HepG2 (cell line): ENCODE measurements around the gene FAM222A. TPM values are rescaled to one million over a fixed set of nuclear protein-coding genes. Genes with fewer than 3 reads are reported as not detected.

Source experiments
- GABPA ChIP-seq, 2 experiments: IDR thresholded peaks; 2 replicates each; pipeline ENCODE4 v1.6.1; 2011 to 2016; ENCODE audit warnings: low read depth in 2 of 2, low read length in 1 of 2, missing biosample characterization in 1 of 2, missing genetic modification characterization in 1 of 2
- GATAD1 ChIP-seq: IDR thresholded peaks from 2 replicates; pipeline ENCODE4 v1.6.1; 2016; ENCODE audit warnings: missing genetic modification reagents, missing compliant biosample characterization
- GATAD2A ChIP-seq: IDR thresholded peaks from 2 replicates; pipeline ENCODE4 v1.6.1; 2016
- HNRNPUL1 ChIP-seq: fragments of 200-400 bp; formaldehyde crosslinking; IDR thresholded peaks from 2 replicates; pipeline ENCODE4 v1.6.1; 2017; ENCODE audit warnings: low read depth, mild to moderate bottlenecking, low read length, moderate library complexity
- KLF11 ChIP-seq: IDR thresholded peaks from 2 replicates; pipeline ENCODE4 v1.6.1; 2016; ENCODE audit warnings: missing compliant biosample characterization
- RARA ChIP-seq: IDR thresholded peaks from 2 replicates; pipeline ENCODE4 v1.6.1; 2016; ENCODE audit warnings: missing genetic modification reagents, missing compliant biosample characterization
- RCOR2 ChIP-seq: IDR thresholded peaks from 2 replicates; pipeline ENCODE4 v1.6.1; 2016; ENCODE audit warnings: missing biosample characterization, missing genetic modification reagents
- STAT5B ChIP-seq: sonication (generic); formaldehyde crosslinking; IDR thresholded peaks from 2 replicates; pipeline ENCODE4 v1.4.0; 2020; ENCODE audit warnings: missing genetic modification reagents
- YEATS2 ChIP-seq: sonication (generic); formaldehyde crosslinking; IDR thresholded peaks from 2 replicates; pipeline ENCODE4 v1.4.0; 2020; ENCODE audit warnings: missing genetic modification reagents, borderline replicate concordance
- ZBTB42 ChIP-seq: sonication (generic); formaldehyde crosslinking; IDR thresholded peaks from 2 replicates; pipeline ENCODE4 v1.5.0; 2020; ENCODE audit warnings: mild to moderate bottlenecking, missing genetic modification reagents
- ZEB1 ChIP-seq: IDR thresholded peaks from 2 replicates; pipeline ENCODE4 v1.6.1; 2012; ENCODE audit warnings: mild to moderate bottlenecking, low read depth, inconsistent platforms; ENCODE audit not compliant: insufficient replicate concordance
- ZNF367 ChIP-seq: sonication (generic); formaldehyde crosslinking; IDR thresholded peaks from 2 replicates; pipeline ENCODE4 v1.4.0; 2020; ENCODE audit warnings: missing genetic modification reagents, borderline replicate concordance
- ZNF484 ChIP-seq: sonication (generic); formaldehyde crosslinking; IDR thresholded peaks from 2 replicates; pipeline ENCODE4 v1.5.1; 2020; ENCODE audit warnings: mild to moderate bottlenecking, low read depth, missing genetic modification reagents, borderline replicate concordance
- ZNF629 ChIP-seq: sonication (generic); formaldehyde crosslinking; conservative IDR thresholded peaks from 2 replicates; pipeline ENCODE4 v1.5.0; 2020; ENCODE audit warnings: missing genetic modification reagents
- polyA plus RNA-seq, 8 experiments: library from polyadenylated mRNA; depleted of rRNA in 3 of 8; stranded (reverse) in 7 of 8; unstranded in 1 of 8; fragments of >200 nt; fragmentation: Illumina TruSeq in 4 of 8; extraction: Trizol in 4 of 8; gene quantifications; 2 replicates each; pipeline versions ENCODE4 v1.2.1 to v1.2.3, GENCODE V29; 2011 to 2016; ENCODE audit warnings: low read depth in 4 of 8, missing spikeins in 1 of 8, mixed read lengths in 1 of 8; ENCODE audit not compliant: insufficient read depth in 1 of 8
- total RNA-seq, 5 experiments: library from RNA; depleted of rRNA; stranded (reverse); fragments of >200 nt; fragmentation: Illumina TruSeq; extraction: Trizol; gene quantifications; 2 replicates each; pipeline ENCODE4 v1.2.3, GENCODE V29; 2016; ENCODE audit warnings: low read depth in 1 of 5
- TF ChIP-seq, protein P1 (sequence below): sonication (generic); formaldehyde crosslinking; IDR thresholded peaks from 2 replicates; pipeline ENCODE4 v1.5.1; 2020; ENCODE audit warnings: mild to moderate bottlenecking, missing genetic modification reagents, borderline replicate concordance
- TF ChIP-seq, protein P2 (sequence below): IDR thresholded peaks from 2 replicates; pipeline ENCODE4 v1.6.1; 2016; ENCODE audit warnings: missing compliant biosample characterization, missing genetic modification reagents, borderline replicate concordance
- TF ChIP-seq, protein P3 (sequence below): sonication (generic); formaldehyde crosslinking; IDR thresholded peaks from 2 replicates; pipeline ENCODE4 v1.4.0; 2020; ENCODE audit warnings: missing genetic modification reagents, mild to moderate bottlenecking, borderline replicate concordance
- TF ChIP-seq, protein P4 (sequence below): fragments of 450-650 bp; IDR thresholded peaks from 2 replicates; pipeline ENCODE4 v1.6.1; 2017
- TF ChIP-seq, protein P5 (sequence below): IDR thresholded peaks from 2 replicates; pipeline ENCODE4 v1.6.1; 2012; ENCODE audit warnings: inconsistent platforms
- TF ChIP-seq, protein P6 (sequence below): sonication (generic); formaldehyde crosslinking; IDR thresholded peaks from 2 replicates; pipeline ENCODE4 v1.4.0; 2020; ENCODE audit warnings: missing genetic modification reagents
- TF ChIP-seq, protein P7 (sequence below): sonication (generic); formaldehyde crosslinking; IDR thresholded peaks from 2 replicates; pipeline ENCODE4 v1.4.0; 2020; ENCODE audit warnings: missing genetic modification reagents, low read depth, mild to moderate bottlenecking, borderline replicate concordance

Gene FAM222A
- total and polyA plus RNA-seq, 2 of the 13 experiments (the other 11 are each of a cell fraction or from before 2014, with no cell fraction given): 2.7 to 9.6 TPM

DNA sequence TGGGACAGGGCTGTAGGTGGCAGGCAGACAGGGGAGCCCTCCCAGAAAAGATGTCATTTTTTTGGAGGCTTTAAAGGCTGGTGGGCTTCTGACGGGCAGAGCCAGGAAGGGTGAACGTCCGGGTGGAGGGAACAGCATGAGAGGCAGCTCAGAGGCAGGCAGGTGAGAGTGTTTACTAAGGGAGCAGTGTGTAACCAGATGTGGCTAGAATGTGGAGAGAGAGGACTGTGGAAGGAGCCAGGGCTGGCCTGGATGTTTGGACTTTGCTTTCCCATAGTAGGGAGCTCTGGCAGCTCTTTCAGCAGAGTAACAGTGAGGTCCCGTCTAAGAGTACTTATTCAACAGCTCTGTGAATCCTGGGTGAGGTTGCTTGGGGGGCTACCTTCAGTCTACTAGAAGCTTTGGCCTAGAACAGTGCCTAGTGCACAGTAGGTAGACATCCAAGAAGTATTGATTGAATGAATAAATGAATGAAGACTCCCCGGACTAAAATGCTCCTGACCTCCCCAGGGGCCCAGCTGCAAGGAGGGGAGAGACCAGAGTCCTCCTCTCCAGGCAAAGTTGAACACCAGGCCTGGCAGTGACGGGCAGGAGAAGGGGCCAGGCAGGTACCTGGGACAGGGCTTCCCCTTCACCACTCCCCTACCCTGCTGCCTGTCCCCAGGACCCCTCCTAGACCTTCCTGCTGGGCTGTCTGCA lies 8.5 kb downstream of the FAM222A start (continued):
- TF ChIP-seq RCOR2 (CRISPR knock-in tag) (peak; percentile 85; the same call in 1 of the 2 replicates), ZNF367 (CRISPR knock-in tag) (no peak), RARA (0 out of 2 replicates have a peak, but pooled peaks have one; percentile 18), STAT5B (CRISPR knock-in tag) (no peak), ZBTB42 (CRISPR knock-in tag) (peak; percentile 92), ZEB1 (peak; percentile 66), GATAD2A (CRISPR knock-in tag) (peak; percentile 42), KLF11 (CRISPR knock-in tag) (no peak), GATAD1 (CRISPR knock-in tag) (no peak), ZNF629 (CRISPR knock-in tag) (peak; percentile 60; the same call in 1 of the 2 replicates), HNRNPUL1 (no peak), YEATS2 (CRISPR knock-in tag) (no peak), GABPA (IDR thresholded peaks at IDR 0.05; ENCODE audit: low read depth, low read length) (no peak), GABPA (CRISPR knock-in tag; IDR thresholded peaks at IDR 0.05; ENCODE audit: low read depth) (no peak), ZNF484 (CRISPR knock-in tag) (no peak)
- TF ChIP-seq, protein P1, sequence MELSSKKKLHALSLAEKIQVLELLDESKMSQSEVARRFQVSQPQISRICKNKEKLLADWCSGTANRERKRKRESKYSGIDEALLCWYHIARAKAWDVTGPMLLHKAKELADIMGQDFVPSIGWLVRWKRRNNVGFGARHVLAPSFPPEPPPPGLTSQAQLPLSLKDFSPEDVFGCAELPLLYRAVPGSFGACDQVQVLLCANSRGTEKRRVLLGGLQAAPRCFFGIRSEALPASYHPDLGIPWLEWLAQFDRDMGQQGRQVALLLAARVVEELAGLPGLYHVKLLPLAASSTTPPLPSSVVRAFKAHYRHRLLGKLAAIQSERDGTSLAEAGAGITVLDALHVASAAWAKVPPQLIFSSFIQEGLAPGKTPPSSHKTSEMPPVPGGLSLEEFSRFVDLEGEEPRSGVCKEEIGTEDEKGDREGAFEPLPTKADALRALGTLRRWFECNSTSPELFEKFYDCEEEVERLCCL (CRISPR knock-in tag): no peak
- TF ChIP-seq, protein P2, sequence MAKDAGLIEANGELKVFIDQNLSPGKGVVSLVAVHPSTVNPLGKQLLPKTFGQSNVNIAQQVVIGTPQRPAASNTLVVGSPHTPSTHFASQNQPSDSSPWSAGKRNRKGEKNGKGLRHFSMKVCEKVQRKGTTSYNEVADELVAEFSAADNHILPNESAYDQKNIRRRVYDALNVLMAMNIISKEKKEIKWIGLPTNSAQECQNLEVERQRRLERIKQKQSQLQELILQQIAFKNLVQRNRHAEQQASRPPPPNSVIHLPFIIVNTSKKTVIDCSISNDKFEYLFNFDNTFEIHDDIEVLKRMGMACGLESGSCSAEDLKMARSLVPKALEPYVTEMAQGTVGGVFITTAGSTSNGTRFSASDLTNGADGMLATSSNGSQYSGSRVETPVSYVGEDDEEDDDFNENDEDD (CRISPR knock-in tag): no peak
- TF ChIP-seq, protein P3, sequence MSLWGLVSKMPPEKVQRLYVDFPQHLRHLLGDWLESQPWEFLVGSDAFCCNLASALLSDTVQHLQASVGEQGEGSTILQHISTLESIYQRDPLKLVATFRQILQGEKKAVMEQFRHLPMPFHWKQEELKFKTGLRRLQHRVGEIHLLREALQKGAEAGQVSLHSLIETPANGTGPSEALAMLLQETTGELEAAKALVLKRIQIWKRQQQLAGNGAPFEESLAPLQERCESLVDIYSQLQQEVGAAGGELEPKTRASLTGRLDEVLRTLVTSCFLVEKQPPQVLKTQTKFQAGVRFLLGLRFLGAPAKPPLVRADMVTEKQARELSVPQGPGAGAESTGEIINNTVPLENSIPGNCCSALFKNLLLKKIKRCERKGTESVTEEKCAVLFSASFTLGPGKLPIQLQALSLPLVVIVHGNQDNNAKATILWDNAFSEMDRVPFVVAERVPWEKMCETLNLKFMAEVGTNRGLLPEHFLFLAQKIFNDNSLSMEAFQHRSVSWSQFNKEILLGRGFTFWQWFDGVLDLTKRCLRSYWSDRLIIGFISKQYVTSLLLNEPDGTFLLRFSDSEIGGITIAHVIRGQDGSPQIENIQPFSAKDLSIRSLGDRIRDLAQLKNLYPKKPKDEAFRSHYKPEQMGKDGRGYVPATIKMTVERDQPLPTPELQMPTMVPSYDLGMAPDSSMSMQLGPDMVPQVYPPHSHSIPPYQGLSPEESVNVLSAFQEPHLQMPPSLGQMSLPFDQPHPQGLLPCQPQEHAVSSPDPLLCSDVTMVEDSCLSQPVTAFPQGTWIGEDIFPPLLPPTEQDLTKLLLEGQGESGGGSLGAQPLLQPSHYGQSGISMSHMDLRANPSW: no peak
- TF ChIP-seq, protein P4, sequence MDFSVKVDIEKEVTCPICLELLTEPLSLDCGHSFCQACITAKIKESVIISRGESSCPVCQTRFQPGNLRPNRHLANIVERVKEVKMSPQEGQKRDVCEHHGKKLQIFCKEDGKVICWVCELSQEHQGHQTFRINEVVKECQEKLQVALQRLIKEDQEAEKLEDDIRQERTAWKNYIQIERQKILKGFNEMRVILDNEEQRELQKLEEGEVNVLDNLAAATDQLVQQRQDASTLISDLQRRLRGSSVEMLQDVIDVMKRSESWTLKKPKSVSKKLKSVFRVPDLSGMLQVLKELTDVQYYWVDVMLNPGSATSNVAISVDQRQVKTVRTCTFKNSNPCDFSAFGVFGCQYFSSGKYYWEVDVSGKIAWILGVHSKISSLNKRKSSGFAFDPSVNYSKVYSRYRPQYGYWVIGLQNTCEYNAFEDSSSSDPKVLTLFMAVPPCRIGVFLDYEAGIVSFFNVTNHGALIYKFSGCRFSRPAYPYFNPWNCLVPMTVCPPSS: no peak
- TF ChIP-seq, protein P5, sequence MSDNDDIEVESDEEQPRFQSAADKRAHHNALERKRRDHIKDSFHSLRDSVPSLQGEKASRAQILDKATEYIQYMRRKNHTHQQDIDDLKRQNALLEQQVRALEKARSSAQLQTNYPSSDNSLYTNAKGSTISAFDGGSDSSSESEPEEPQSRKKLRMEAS: peak; percentile 75
- TF ChIP-seq, protein P6, sequence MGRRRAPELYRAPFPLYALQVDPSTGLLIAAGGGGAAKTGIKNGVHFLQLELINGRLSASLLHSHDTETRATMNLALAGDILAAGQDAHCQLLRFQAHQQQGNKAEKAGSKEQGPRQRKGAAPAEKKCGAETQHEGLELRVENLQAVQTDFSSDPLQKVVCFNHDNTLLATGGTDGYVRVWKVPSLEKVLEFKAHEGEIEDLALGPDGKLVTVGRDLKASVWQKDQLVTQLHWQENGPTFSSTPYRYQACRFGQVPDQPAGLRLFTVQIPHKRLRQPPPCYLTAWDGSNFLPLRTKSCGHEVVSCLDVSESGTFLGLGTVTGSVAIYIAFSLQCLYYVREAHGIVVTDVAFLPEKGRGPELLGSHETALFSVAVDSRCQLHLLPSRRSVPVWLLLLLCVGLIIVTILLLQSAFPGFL: no peak
- TF ChIP-seq, protein P7, sequence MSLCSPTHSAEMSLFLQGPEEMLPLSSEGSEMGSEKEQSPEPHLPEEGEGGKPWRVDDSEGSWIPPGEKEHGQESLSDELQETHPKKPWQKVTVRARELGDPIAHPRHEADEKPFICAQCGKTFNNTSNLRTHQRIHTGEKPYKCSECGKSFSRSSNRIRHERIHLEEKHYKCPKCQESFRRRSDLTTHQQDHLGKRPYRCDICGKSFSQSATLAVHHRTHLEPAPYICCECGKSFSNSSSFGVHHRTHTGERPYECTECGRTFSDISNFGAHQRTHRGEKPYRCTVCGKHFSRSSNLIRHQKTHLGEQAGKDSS (CRISPR knock-in tag): peak; percentile 38; the same call in 1 of the 2 replicates
